GM21360 (cell line): Measurements from ENCODE around the gene LUZP2.

Source experiments
- ATAC-seq: cut with Tn5 transposase; IDR thresholded peaks from one replicate; pipeline ENCODE4 v1.9.1; 2021; ENCODE audit warnings: mild to moderate bottlenecking, moderate library complexity; ENCODE audit not compliant: unreplicated experiment

LUZP2 gene

DNA sequence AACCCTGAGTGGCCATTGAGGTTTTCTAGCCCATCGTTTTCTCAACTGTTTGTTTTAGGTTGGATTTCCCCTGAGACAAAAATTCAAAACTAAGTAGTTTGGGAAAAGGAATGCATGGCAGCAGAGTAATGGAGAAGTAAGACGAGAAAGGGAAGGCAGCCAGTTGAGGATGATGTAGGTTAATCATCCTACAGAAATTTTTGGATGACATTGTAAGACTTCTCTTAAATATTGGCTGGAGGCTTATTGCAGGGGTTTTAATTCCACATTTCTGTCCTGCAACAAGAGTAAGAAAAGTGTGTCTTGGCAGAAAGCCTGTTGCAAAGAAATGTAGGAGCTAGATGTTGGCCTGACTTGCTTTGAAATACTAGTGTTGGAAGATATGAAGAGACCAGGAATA is 308.8 kb downstream of the LUZP2 start:
- no peak for ATAC-seq

DNA sequence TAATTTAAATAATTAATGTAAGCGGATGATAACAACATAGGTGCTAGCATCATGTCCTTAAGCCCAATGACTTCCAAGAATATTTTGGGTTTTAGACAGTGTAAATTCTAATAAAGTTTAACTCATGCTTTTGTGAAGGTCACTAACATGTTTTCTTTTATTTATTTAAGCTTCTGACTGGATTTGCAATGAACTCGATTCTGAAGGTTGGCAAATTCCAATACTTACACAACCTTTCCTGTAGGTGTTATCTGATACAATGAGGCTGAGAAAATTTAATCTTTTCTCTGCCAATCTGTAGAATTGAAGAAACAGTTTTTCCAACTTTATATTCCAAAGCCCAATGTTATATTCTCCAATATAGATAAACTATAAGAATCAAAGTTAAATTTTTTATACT is 311.3 kb downstream of the LUZP2 start:
- ATAC-seq, result no peak

GRCh38 chr11:24819006-24819405 is 322.2 kb downstream of the LUZP2 start:
- no peak for ATAC-seq

GRCh38 chr11:24819863-24820434 is 323.1 kb downstream of the LUZP2 start:
- ATAC-seq, result no peak

- no peak for ATAC-seq
These were observed 323.7 kb downstream of the LUZP2 start for GRCh38 chr11:24820541-24820940.

DNA sequence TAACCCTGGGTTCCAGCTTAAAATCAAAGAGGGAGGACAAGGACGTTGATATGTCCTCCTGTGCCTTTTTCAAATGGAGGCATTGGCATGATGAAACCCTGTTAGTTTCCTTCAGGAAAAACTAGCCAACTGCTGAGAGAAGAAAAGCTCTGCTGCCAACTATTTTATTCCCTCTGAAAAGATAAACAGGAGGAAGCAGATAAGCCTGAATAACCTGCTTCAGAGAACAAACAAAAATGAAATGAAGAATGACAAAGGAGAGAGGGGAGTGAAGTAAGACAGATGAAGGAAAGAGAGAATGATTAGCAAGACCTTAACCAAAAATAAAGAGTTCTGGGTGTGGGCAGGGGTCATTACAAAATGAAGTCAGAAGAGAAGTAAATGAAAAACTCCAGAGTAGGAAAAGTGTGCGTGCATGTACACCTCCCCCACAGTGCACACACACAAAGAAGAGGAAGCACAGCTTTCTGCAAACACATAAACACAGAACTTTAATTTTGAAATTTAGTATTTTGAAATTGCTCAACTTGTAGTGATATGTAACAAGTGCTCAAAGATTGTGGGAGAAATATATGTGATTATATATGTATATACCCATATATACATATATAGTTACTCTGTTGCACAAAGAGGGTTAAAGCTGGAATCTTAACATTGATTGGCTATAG is 332.2 kb downstream of the LUZP2 start:
- ATAC-seq, result no peak

GRCh38 chr11:24833573-24833972 is 336.7 kb downstream of the LUZP2 start:
- no peak for ATAC-seq

- ATAC-seq, result no peak
These were observed 340.3 kb downstream of the LUZP2 start for GRCh38 chr11:24837112-24837511.

DNA sequence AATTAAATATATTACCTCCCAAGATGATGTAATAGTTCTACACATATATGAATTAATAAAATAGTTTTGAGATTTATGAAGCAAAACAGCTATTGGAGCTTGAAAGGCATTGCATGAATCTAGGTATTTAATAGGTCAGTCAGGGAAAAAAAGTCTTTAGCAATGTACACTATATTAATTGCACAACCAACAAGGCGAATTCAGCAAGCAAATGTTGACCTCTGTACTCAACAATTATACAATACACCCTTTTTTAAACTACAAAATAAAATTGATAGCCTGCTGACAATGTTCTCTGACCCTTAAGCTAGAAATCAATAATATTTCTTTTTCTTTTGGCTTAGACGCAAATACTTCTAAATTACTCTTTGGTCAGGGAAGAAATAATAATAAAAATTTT is 345.5 kb downstream of the LUZP2 start:
- no peak for ATAC-seq

GRCh38 chr11:24844406-24844805 is 347.6 kb downstream of the LUZP2 start:
- no peak for ATAC-seq

DNA sequence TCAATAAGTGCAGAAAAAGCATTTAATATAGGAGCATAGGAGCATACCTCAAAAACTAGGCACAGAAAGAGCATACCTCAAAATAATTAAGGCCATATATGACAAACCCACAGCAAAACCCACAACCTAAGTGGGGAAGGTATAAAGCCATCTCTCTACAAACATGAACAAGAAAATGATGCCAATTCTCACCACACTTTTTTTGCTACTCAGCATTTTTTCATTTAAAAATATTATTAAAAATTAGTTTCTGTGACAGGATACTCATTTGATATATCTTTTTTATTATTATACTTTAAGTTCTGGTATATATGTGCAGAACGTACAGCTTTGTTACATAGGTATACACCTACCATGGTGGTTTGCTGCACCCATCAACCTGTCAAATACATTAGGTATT is 352.0 kb downstream of the LUZP2 start:
- ATAC-seq, result no peak

DNA sequence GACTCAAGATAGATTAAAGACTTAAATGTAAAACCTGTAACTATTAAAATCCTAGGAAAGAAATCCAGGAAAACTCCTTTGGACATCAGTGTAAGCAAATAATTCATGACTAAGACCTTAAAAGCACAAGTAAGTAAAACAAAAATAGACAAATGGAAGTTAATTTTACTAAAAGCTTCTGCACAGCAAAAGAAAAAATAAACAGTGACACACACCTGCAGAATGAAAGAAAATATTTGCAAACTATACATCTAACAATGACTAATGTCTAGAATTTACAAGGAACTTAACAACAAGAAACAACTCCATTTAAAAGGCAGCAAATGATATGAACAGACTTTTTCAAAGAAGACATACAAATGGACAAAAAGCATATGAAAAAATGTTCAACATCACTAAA is 359.1 kb downstream of the LUZP2 start:
- ATAC-seq, result no peak

DNA sequence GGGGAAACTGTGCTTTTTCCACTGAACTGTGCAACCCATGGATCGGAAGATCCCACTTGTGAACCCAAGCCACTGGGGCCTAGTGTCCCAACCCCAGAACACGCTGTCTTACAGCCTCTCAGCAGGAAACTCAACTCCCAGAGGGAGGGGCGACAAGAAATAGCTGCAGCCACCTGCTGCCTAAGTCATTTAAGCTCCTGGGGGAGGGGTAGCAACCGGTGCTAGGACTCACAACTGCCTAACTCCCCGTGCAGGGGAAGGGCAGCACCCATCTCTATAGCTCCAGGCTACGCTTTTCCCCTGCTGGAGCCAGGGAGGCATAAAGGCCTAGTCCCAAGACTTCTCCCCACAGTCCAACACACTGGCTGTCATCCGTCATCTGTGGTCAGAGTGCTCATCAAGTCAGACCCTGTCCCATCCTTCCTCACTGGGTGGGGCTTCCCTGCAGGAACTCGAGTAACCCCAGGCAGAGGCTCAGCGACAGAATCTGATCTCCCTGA is 363.0 kb downstream of the LUZP2 start:
- no peak for ATAC-seq

GRCh38 chr11:24861440-24861839 is 364.6 kb downstream of the LUZP2 start:
- ATAC-seq, result no peak

DNA sequence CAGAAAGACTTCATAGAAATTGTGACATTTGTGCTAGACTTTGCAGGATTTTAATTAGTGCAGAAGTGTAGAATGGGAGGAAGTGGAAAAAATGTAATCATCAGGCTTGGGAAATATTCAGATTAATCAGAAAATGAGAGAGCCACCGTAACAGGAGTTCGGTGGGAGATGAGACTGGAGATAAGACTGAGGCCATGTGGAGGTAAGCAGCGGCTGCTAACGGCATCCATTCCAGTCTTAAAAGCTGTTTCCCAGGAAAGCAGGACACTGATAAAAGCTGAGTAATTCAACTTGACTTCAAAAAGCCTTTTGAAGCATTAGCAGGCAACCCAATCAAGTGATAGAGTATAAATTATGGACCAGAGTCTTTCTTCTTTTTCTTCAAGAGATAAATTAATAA is 369.9 kb downstream of the LUZP2 start:
- no peak for ATAC-seq

GRCh38 chr11:24870048-24870447 is 373.2 kb downstream of the LUZP2 start:
- ATAC-seq, result no peak

GRCh38 chr11:24872186-24872585 is 375.3 kb downstream of the LUZP2 start:
- ATAC-seq, result no peak

GRCh38 chr11:24872651-24873311 is 375.9 kb downstream of the LUZP2 start:
- no peak for ATAC-seq

DNA sequence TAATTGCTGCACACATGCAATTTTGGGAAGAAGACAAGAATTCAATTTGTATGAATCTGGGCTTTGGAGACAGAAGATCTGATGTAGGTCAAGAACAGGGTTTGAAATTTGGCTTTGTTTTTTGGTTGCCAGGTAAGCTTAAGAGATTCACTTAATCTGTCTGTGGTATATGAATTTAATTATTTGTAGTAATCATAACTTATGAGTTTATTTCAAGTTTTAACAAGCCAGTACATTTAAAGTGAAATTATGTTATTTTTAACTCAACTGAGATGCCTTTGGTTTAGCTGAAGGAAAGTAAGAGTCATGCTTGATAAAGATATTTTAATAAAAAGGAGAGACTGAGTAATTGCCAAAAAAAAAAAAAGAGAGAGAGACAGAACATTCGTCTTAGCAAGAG is 384.1 kb downstream of the LUZP2 start:
- ATAC-seq, result no peak

DNA sequence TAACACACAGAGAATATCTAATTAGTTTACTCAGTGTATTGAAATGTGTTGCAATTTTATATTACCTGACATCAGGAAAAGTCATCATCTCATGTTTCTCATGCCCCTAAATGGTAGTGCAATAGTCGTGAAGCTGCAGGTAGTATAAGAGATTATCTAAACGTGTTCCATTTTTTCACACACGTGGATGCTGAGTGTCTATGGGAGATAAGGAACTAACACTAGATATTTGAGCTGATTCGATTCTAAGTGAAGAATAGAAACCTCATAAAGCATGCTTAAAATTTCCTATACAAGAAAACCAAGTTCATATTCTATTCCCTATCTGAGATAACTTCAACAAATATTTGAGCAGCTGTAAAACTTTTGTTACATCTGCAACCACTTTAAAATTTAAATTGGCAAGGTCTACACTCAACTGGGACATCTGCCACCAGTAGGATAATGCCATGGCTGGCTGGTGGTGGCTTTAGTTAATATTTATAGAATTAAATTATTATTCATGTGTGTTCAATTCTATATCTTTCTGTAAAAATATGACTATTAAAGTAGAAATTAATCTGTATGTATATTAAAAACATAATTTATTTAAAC is 388.8 kb downstream of the LUZP2 start:
- no peak for ATAC-seq

DNA sequence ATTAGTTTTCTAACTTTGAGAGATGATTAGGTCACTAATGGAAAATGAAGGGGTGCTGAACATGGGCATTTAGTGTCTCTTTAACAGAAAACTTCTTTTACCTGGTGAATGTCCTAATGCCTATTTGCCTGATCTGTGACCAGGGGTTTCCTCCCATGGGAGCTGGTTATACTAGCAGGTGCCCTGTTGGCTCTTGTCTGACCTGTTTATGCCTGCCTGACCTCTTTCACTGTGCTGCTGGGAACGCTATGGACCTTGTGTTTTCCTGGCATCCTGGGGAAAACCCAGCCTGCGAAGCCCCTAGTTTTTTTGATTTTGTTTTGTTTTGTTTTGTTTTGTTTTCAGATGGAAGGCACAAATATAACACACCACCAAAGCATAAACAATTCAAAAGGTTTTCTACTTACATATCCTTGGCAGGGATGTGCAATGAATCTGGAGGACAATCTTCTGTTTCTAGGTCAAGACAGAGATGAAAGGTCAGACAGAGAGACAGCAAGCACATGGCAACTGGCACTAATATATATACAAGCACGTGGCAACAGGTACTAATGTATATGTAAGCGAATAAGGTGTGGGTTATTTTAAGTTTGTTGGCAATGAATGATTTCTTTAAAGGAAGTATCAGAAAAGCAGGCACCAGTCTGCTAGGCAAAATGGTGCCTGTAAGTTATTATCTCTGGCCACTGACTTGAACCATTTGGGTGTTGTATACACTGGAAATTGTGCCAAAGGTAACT is 390.2 kb downstream of the LUZP2 start:
- no peak for ATAC-seq
